ENCODE measurements around the gene LRRC46.

LRRC46 gene

GRCh38 chr17:47850692-47851573 lies 19.5 kb downstream of the LRRC46 start, which contains the start of gene SP6:
TSS of gene SP6 (minus strand) at chr17:47851163. CDS start at chr17:47848429, 2,734 bp downstream.
- H2AFZ ChIP-seq (ENCODE audit: low read length): no peak within 1 kb of the TSS
- no peaks in the 10 kb centered on the region for H4K20me1 ChIP-seq (ENCODE audit: insufficient read depth, low read length)
- H3K4me2 ChIP-seq (ENCODE audit: low read length): no peak within 1 kb of the TSS
- no peaks in the 10 kb centered on the region for H3K9me3 ChIP-seq (ENCODE audit: low read length)
- H3K9me2 ChIP-seq (ENCODE audit: low read depth, low read length): no peaks in the 10 kb centered on the region
- H3K36me3 ChIP-seq (ENCODE audit: insufficient read depth, low read length): no peaks in the 10 kb centered on the region
- H3K79me2 ChIP-seq (ENCODE audit: insufficient read depth, low read length): no peaks in the 10 kb centered on the region
- H3K9ac ChIP-seq (ENCODE audit: low read length): no peak within 1 kb of the TSS
- H3K27ac ChIP-seq (ENCODE audit: low read depth, low read length, poor library complexity, severe bottlenecking): no peak within 1 kb of the TSS
- TF ChIP-seq EZH2 (IDR thresholded peaks at IDR 0.05; ENCODE audit: borderline replicate concordance, low read length): no peak
- no peak for TF ChIP-seq CTCF (IDR thresholded peaks at IDR 0.05; ENCODE audit: low read length)
- H3K27me3 ChIP-seq (ENCODE audit: insufficient read depth, low read length): no peaks in the 10 kb centered on the region; the same call in none of the 2 replicates
- no peaks in the 10 kb centered on the region for H3K4me1 ChIP-seq (ENCODE audit: insufficient read depth, low read length, severe bottlenecking)
- no peaks in the 10 kb centered on the region for H3F3A ChIP-seq (ENCODE audit: insufficient read depth, low read length)
- no peak within 1 kb of the TSS for H3K4me3 ChIP-seq (ENCODE audit: low read depth, low read length, poor library complexity, severe bottlenecking)

GRCh38 chr17:47851764-47852112 lies 20.3 kb downstream of the LRRC46 start:
- no peak overlapping the region for H2AFZ ChIP-seq (ENCODE audit: low read length)
- no peak overlapping the region for H3K4me3 ChIP-seq (ENCODE audit: low read depth, low read length, poor library complexity, severe bottlenecking)
- H3K79me2 ChIP-seq (ENCODE audit: insufficient read depth, low read length): no peaks in the 10 kb centered on the region
- H3K36me3 ChIP-seq (ENCODE audit: insufficient read depth, low read length): no peaks in the 10 kb centered on the region
- H3K9me3 ChIP-seq (ENCODE audit: low read length): no peaks in the 10 kb centered on the region
- no peaks in the 10 kb centered on the region for H3K9me2 ChIP-seq (ENCODE audit: low read depth, low read length)
- TF ChIP-seq EZH2 (IDR thresholded peaks at IDR 0.05; ENCODE audit: borderline replicate concordance, low read length) (no peak), CTCF (IDR thresholded peaks at IDR 0.05; ENCODE audit: low read length) (no peak)
- H3K4me1 ChIP-seq (ENCODE audit: insufficient read depth, low read length, severe bottlenecking): no peaks in the 10 kb centered on the region
- no peak overlapping the region for H3K4me2 ChIP-seq (ENCODE audit: low read length)
- no peaks in the 10 kb centered on the region for H3F3A ChIP-seq (ENCODE audit: insufficient read depth, low read length)
- H4K20me1 ChIP-seq (ENCODE audit: insufficient read depth, low read length): no peaks in the 10 kb centered on the region
- H3K27me3 ChIP-seq (ENCODE audit: insufficient read depth, low read length): no peaks in the 10 kb centered on the region; the same call in none of the 2 replicates
- no peak overlapping the region for H3K9ac ChIP-seq (ENCODE audit: low read length)
- no peak overlapping the region for H3K27ac ChIP-seq (ENCODE audit: low read depth, low read length, poor library complexity, severe bottlenecking)

- Histone ChIP-seq H3K79me2 (ENCODE audit: insufficient read depth, low read length) (no peaks in the 10 kb centered on the region), H3K27me3 (ENCODE audit: insufficient read depth, low read length) (no peaks in the 10 kb centered on the region; the same call in none of the 2 replicates), H3F3A (ENCODE audit: insufficient read depth, low read length) (no peaks in the 10 kb centered on the region), H3K4me2 (ENCODE audit: low read length) (no peak overlapping the region), H4K20me1 (ENCODE audit: insufficient read depth, low read length) (no peaks in the 10 kb centered on the region), H3K9me2 (ENCODE audit: low read depth, low read length) (no peaks in the 10 kb centered on the region), H3K9ac (ENCODE audit: low read length) (no peak overlapping the region), H3K36me3 (ENCODE audit: insufficient read depth, low read length) (no peaks in the 10 kb centered on the region), H3K9me3 (ENCODE audit: low read length) (no peaks in the 10 kb centered on the region), H3K4me3 (ENCODE audit: low read depth, low read length, poor library complexity, severe bottlenecking) (no peak overlapping the region), H2AFZ (ENCODE audit: low read length) (no peak overlapping the region), H3K27ac (ENCODE audit: low read depth, low read length, poor library complexity, severe bottlenecking) (no peak overlapping the region), H3K4me1 (ENCODE audit: insufficient read depth, low read length, severe bottlenecking) (no peaks in the 10 kb centered on the region)
- TF ChIP-seq CTCF (IDR thresholded peaks at IDR 0.05; ENCODE audit: low read length) (no peak), EZH2 (IDR thresholded peaks at IDR 0.05; ENCODE audit: borderline replicate concordance, low read length) (no peak)
These were observed 20.9 kb downstream of the LRRC46 start for GRCh38 chr17:47852113-47852949.
